Nephron progenitor cell (in vitro differentiated cells): ENCODE results near the gene LGALS3BP.

Experiments
- DNase-seq: peaks from one replicate; pipeline ENCODE4 v3.0.0; 2021
- H3K27ac Mint-ChIP-seq: 2 replicates; pipeline ENCODE4 v1.8.0; 2021; ENCODE audit warnings: mild to moderate bottlenecking, moderate library complexity, mixed read lengths
- H3K27me3 Mint-ChIP-seq: 2 replicates; pipeline ENCODE4 v1.8.0; 2021; ENCODE audit warnings: mild to moderate bottlenecking, low read depth, mixed read lengths; ENCODE audit not compliant: poor library complexity
- H3K36me3 Mint-ChIP-seq: 2 replicates; pipeline ENCODE4 v1.8.0; 2021; ENCODE audit warnings: low read depth, mixed read lengths
- H3K4me1 Mint-ChIP-seq: 2 replicates; pipeline ENCODE4 v1.8.0; 2021; ENCODE audit warnings: mixed read lengths
- H3K4me3 Mint-ChIP-seq: 2 replicates; pipeline ENCODE4 v1.8.0; 2021; ENCODE audit warnings: mild to moderate bottlenecking, moderate library complexity, mixed read lengths
- H3K9me3 Mint-ChIP-seq: 2 replicates; pipeline ENCODE4 v1.8.0; 2021; ENCODE audit warnings: mild to moderate bottlenecking, moderate library complexity, mixed read lengths
- CTCF ChIP-seq: fragments of 200-600 bp; sonication (generic); IDR thresholded peaks from 2 replicates; pipeline ENCODE4 v1.5.0; 2021; ENCODE audit warnings: antibody characterized with exemption

Gene LGALS3BP

GRCh38 chr17:78999947-79000395, 20.2 kb upstream of the LGALS3BP start:
- H3K27me3 Mint-ChIP-seq = no peaks in the 10 kb centered on the region
- no peak for DNase-seq
- peaks cover 34% of the 10 kb centered on the region for H3K36me3 Mint-ChIP-seq
- no peak overlapping the region for H3K4me3 Mint-ChIP-seq
- H3K27ac Mint-ChIP-seq = no peak overlapping the region
- H3K4me1 Mint-ChIP-seq = peaks cover 30% of the 10 kb centered on the region
- no peak for TF ChIP-seq CTCF
- H3K9me3 Mint-ChIP-seq = no peaks in the 10 kb centered on the region

GRCh38 chr17:78999056-78999768, 19.5 kb upstream of the LGALS3BP start:
- H3K9me3 Mint-ChIP-seq = no peaks in the 10 kb centered on the region
- no peaks in the 10 kb centered on the region for H3K27me3 Mint-ChIP-seq
- DNase-seq = no peak
- H3K36me3 Mint-ChIP-seq = peaks cover 34% of the 10 kb centered on the region
- no peak for TF ChIP-seq CTCF
- peaks cover 30% of the 10 kb centered on the region for H3K4me1 Mint-ChIP-seq
- peak overlapping the region; percentile 69 for H3K27ac Mint-ChIP-seq
- no peak overlapping the region for H3K4me3 Mint-ChIP-seq

- Mint-ChIP-seq H3K9me3 (no peaks in the 10 kb centered on the region), H3K27ac (peak overlapping the region; percentile 69), H3K27me3 (no peaks in the 10 kb centered on the region), H3K36me3 (peaks cover 37% of the 10 kb centered on the region), H3K4me3 (no peak overlapping the region), H3K4me1 (peaks cover 31% of the 10 kb centered on the region)
- TF ChIP-seq CTCF = no peak
- no peak for DNase-seq
These were observed 18.8 kb upstream of the LGALS3BP start for GRCh38 chr17:78998311-78999055.

GRCh38 chr17:78997881-78998280, 18.2 kb upstream of the LGALS3BP start:
- peaks cover 34% of the 10 kb centered on the region for H3K4me1 Mint-ChIP-seq
- peaks cover 2% of the 10 kb centered on the region for H3K27me3 Mint-ChIP-seq
- no peak overlapping the region for H3K4me3 Mint-ChIP-seq
- no peak for DNase-seq
- no peaks in the 10 kb centered on the region for H3K9me3 Mint-ChIP-seq
- no peak overlapping the region for H3K27ac Mint-ChIP-seq
- H3K36me3 Mint-ChIP-seq = peaks cover 43% of the 10 kb centered on the region
- no peak for TF ChIP-seq CTCF

GRCh38 chr17:78997231-78997741, 17.6 kb upstream of the LGALS3BP start:
- no peaks in the 10 kb centered on the region for H3K9me3 Mint-ChIP-seq
- peaks cover 31% of the 10 kb centered on the region for H3K4me1 Mint-ChIP-seq
- DNase-seq = no peak
- TF ChIP-seq CTCF = no peak
- H3K27me3 Mint-ChIP-seq = peaks cover 4% of the 10 kb centered on the region
- no peak overlapping the region for H3K4me3 Mint-ChIP-seq
- H3K36me3 Mint-ChIP-seq = peaks cover 47% of the 10 kb centered on the region
- H3K27ac Mint-ChIP-seq = peak overlapping the region; percentile 96
